GM21390 (cell line): ENCODE results near the gene RPS6KL1.

ENCODE experiments used
- ATAC-seq: cut with Tn5 transposase; IDR thresholded peaks from one replicate; pipeline ENCODE4 v1.9.1; 2021; ENCODE audit not compliant: unreplicated experiment

RPS6KL1 gene, protein sequence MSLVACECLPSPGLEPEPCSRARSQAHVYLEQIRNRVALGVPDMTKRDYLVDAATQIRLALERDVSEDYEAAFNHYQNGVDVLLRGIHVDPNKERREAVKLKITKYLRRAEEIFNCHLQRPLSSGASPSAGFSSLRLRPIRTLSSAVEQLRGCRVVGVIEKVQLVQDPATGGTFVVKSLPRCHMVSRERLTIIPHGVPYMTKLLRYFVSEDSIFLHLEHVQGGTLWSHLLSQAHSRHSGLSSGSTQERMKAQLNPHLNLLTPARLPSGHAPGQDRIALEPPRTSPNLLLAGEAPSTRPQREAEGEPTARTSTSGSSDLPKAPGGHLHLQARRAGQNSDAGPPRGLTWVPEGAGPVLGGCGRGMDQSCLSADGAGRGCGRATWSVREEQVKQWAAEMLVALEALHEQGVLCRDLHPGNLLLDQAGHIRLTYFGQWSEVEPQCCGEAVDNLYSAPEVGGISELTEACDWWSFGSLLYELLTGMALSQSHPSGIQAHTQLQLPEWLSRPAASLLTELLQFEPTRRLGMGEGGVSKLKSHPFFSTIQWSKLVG

DNA sequence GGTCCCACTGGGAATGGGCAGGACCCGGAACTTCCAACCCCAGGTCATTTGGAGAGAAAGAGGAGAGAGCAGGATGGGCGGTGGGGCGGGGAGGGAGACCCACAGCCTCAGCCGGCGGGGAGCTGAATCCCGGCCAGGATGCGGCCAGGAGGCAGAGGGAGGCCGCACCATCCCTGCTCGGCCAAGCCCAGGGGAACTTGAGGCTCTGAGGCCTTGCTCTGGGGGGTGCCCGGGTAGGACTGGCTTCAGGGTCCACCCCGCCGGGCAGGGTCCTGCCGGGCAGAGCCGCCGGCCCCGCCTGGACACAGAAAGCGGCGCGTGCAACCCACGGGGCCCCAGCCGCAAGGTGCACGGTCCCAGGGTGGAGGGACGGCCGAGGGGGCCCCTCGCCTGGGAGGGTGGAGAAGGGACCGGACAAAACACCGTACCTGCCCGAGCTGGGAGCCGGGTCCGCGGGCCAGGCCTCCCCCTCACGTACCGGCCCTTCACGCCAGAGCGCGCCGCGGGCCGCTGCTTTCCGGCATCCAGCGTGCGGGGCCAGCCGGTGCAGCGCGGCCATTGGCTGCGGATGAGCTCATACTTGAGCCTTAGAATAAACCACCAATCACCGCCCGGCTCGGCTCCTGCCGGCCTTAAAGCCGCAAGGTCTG lies at the start of gene RPS6KL1:
RPS6KL1 (minus strand) TSS at position 509 of the 650 bp plus-strand sequence. CDS start 1,719 bp downstream, outside the sequence.
- peak; percentile 85 for ATAC-seq

DNA sequence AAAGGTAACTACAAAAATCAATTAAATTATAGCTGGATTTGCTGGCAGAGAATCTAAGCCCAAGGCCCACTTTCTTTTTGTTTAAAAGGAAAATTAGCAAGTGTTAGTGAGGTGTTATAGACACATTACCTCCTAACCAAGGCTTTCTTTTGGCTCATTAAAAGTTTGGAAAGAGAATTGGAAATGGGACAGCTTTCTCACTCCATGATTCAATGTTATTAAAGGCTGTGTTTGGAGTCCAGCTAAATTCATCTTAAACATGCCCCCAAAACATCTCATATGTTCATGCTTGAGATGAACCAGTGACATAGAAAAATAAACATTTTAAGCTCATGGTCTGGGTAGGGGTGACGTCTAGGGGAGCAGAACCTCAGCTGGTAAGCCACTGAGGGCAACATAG lies 45.8 kb upstream of the RPS6KL1 start:
- no peak for ATAC-seq

GRCh38 chr14:74965486-74966153 lies 42.6 kb upstream of the RPS6KL1 start:
- ATAC-seq, result no peak

DNA sequence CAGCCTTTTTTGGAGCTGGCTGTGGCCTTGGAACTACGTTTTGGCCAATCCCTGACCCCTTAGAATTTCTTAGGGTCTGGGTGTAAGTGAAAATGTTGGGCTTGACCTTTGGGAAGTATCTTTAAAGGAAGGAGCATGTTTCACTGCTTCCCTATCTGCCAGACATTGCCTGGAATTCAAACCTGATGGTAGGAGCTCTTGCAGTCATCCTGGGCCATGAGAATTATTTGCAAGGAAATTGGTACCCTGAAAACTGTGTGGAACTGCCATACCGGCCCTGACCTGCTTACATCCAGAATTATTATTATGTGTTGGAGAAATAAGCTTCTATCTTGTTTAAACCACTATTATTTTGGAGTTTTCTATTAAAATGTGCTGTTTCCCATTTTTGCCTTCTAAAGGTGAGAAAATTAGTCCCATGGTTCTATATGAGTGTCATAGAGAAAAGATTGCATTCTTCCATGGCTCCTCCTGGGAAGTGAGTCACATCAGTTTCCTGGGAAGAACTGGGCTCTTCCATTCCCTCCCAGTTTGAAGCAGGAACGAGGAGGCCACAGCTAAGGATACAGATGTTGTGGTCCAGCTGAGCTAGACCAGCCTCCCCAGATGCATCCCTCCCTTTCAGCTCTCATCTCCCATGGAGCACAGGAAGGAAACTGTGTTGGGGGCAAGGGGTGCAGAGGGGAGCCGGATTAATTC lies 41.9 kb upstream of the RPS6KL1 start:
- no peak for ATAC-seq

DNA sequence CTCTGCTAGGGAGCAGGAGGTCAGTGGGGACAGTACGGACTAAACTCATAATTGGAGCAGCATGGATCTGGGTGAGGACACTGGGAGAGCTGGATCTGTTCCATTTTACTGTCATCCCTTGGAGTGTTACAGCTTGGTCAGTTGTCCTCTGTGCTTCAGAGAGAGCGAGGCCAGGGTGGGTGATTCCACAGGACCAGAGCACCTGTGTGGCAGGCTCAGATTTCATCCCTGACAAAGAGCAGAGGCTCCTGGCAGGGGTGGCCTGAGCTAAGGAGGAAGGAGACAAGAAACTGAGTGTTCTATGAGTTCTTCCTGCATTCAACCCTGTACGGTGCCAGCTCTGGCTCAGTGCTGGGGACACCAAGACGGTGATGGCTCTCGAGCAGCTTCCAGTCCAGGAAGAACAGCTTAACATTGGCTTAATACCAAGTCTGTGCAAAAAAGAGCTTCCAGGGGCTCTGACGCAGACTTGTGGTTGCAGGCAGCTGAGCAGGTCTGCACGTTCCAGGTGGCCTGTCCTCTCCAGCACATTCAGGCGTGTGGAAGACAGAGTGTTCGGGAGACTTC lies 40.7 kb upstream of the RPS6KL1 start:
- no peak for ATAC-seq

DNA sequence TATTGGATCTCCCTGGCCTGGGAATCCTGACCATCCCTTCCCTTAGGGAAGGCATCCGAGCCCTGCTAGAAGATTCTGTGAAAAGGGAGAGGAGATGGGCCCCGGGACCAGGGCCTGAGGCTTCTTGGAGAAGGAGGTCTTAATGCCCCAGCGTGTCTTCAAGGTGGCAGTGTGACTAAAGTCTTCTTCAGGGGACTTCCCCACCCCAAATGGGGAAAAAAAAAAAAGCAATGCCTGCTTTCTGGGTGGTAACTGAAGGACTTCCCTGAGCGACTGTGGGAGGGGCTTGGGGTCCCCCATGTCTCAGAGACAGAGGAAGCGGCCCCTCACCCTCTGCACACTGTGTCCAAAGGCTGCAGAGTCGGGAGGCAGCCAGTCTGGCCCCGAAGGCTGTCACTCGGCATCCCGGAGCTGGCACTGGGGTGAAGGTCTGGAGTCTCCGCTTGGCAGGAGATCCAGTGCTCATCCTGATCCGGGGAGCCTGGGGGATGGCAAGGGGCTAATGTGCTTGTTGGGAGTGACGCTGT lies 40.2 kb upstream of the RPS6KL1 start:
- ATAC-seq, result no peak

- no peak for ATAC-seq
These were observed 39.4 kb upstream of the RPS6KL1 start for GRCh38 chr14:74962493-74962892.

DNA sequence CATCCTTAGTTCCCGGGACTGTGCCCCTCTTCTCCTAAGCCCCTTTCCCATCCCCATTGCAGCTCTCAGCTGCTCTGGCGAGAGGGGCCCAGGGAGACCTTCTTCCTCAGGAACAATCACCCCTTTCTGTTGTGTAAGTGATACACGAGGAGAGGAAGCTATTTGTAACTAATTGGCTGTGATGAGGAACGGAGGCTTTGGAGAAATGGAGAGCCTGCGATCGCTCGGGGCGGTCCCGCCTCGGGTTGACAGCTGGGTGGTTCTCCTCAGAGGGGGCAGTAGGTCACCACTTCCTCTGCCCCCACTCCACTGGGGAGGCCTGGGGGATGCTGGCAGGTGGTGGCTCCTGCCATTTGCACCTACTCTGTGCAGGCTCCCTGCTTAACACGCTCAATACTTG lies 39.0 kb upstream of the RPS6KL1 start:
- no peak for ATAC-seq

GRCh38 chr14:74961238-74961911 lies 38.3 kb upstream of the RPS6KL1 start:
- ATAC-seq, result no peak

DNA sequence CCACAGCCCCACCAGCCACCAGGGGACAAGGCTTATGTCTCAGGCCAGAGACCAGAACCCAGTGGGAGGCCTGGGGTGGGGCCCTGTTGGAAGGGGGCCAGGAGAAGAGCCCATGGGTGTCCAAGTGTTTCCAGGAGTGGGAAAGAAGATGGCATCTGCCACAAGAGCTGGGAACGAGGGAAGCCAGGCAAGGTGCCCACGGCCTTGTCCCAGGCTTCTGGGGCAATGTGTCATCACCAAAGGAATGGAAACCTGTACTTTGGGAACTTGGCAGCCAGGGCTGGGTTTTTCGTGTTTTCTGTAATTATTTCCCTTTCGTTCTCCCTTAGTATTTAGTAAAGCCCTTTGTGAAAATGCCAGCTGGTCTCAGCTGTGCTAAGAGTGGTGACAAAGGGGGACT lies 37.7 kb upstream of the RPS6KL1 start:
- no peak for ATAC-seq

- no peak for ATAC-seq
These were observed 36.6 kb upstream of the RPS6KL1 start for GRCh38 chr14:74959596-74960180.

- ATAC-seq, result no peak
These were observed 33.4 kb upstream of the RPS6KL1 start for GRCh38 chr14:74956280-74957072.

- ATAC-seq, result no peak
These were observed 32.9 kb upstream of the RPS6KL1 start for GRCh38 chr14:74956027-74956279.

GRCh38 chr14:74955229-74956026 lies 32.4 kb upstream of the RPS6KL1 start, which contains the start of gene PGF:
TSS of gene PGF (minus strand) at chr14:74955597. CDS start at chr14:74955242, 355 bp downstream.
- no peak for ATAC-seq

GRCh38 chr14:74954947-74955228 lies 31.8 kb upstream of the RPS6KL1 start:
- ATAC-seq, result no peak

DNA sequence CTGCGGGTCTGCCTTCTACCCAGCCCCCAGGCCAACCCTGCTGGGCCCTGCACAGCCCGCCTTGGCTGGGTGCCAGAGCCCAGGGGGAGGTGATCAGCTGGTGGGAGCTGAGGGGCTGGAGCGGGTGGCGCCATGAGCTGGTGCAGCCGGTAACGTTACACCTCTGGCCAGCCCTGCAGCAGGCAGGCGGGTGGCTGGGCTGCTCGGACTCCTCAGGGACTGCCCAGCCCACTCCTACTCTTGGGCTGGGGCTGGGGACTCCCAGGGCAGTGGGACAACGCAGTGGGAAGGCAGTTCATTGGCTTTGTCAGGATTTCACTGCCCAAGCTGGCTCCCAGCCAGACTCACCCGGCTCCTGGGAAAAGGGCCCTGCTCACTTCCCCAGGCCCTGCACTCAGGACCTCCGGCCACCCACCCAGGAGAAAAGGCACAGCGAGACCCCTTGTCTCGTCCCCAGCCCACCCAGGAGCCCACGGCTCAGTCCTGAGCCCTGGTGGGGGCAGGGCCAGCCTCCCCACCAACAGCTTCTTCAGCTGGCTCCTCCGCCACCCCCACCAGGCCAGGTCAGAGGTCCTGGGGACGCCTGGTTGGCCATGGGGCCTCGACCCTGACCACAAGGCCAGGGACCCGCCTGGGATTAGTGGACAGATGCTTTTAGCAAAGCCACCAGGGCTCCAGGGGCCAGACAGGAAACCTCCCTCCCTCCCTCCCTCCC lies 31.3 kb upstream of the RPS6KL1 start:
- ATAC-seq, result no peak

DNA sequence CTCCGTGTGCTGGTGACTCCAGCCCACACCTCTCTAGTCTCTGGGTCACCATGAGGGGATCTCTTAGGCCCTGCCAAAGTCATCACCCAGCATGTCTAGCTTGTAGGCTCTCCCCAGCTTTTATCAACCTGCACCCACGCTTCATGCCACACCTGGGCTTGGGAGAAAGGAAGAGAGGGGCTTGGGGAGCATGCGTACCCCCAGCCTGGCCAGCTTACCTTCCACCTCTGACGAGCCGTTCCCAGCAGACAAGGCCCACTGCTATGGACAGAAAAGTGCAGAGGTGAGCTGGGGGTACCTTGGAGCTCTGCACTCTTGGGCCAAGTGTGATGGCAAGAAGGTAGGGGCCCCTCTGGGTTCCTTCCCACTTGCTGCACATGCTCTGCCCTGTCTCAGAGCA lies 30.6 kb upstream of the RPS6KL1 start:
- no peak for ATAC-seq
